ENCODE measurements around the gene DEPDC5.
A peak's percentile ranks its signal among the peaks of the same experiment; 100 is the strongest.

DEPDC5 gene

DNA sequence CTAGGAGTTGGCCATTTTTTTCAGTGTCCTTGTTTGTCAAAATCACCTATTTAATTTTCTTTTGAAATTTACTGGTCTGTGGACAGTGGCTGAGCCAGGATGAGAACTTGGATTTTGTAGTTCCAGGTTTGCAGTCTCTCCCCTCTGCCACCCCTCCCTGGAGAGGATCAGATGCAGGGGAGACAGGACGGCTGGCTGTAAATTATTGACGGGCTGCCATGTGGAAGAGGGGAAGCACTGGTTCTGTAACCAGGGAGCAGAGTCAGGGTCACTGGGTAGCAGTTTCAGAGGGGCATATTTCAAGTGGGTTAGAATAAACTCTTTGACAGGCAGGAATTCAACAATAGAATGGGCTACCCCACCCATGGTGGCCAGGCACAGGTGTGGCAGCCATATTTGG lies 169.9 kb downstream of the DEPDC5 start:
- no peak overlapping the region for H3K4me3 Mint-ChIP-seq
- peaks cover 16% of the 10 kb centered on the region for H3K4me1 Mint-ChIP-seq
- peaks cover 3% of the 10 kb centered on the region for H3K9me3 Mint-ChIP-seq

DNA sequence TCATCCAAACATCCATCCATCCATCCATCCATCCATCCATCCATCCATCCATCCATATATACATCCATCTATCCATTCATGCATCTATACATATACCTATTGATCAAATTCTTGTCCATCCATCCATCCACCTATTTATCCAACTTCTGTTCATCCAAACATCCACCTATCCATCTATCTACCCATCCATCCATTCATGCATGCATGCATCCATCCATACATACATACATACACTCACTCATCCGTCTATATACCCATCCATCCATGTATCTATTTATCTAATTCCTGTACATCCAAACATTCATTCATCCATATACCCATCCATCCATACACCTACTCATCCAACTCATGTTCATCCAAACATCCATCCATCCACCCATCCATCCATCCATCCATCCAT lies 171.2 kb downstream of the DEPDC5 start:
- Mint-ChIP-seq H3K4me3 (no peak overlapping the region), H3K4me1 (peaks cover 16% of the 10 kb centered on the region), H3K36me3 (no peaks in the 10 kb centered on the region), H3K27me3 (peaks cover 21% of the 10 kb centered on the region), H3K27ac (no peak overlapping the region), H3K9me3 (peaks cover 3% of the 10 kb centered on the region)
- no peak for ATAC-seq

More for the DNA sequence above, 169.9 kb downstream of the DEPDC5 start:
- no peak overlapping the region for H3K27ac Mint-ChIP-seq
- H3K27me3 Mint-ChIP-seq: peaks cover 13% of the 10 kb centered on the region
- no peak for ATAC-seq
- H3K36me3 Mint-ChIP-seq: no peaks in the 10 kb centered on the region

DNA sequence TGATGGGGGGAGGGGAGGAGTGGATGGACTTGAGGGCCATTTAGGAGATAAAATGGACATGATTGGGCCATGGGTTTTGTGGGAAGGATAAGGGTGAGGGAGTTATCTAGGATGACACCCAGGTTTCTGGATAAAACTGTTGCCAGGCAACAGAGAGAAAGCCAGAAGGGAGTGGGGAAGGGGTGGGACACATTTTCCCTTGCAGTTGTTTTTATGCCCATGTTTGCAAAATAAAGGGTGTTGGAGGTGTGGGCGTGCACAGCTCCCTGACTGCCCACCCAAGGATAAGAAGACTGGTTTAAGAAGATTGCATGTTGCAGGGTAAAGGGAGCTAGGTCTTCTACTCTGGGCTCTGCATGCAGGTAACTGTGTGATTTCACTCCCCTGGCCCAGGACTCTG lies 172.2 kb downstream of the DEPDC5 start:
- peaks cover 3% of the 10 kb centered on the region for H3K9me3 Mint-ChIP-seq
- H3K4me3 Mint-ChIP-seq: no peak overlapping the region
- ATAC-seq: no peak
- no peak overlapping the region for H3K27ac Mint-ChIP-seq
- no peaks in the 10 kb centered on the region for H3K36me3 Mint-ChIP-seq
- H3K4me1 Mint-ChIP-seq: peaks cover 16% of the 10 kb centered on the region
- peaks cover 27% of the 10 kb centered on the region for H3K27me3 Mint-ChIP-seq

DNA sequence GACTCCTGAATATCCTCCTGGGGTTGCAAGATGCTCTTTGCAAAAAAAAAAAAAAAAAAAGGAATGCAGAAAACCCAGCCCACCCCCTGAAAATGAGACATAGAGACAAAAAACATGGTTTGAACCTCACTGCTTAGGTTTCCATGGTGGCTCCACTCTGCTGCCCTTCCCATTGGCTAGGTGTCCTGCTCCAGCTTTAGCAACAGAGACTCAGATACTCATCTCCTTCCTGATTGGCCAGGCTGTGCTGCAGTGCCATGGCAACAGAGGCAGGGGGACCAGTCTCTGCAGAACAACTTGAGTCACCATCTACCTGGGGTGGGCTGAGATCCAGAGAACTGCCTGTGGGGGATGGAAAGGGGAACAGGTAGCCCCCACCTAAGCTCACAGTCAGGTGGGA lies 173.2 kb downstream of the DEPDC5 start:
- peaks cover 37% of the 10 kb centered on the region for H3K27me3 Mint-ChIP-seq
- H3K27ac Mint-ChIP-seq: no peak overlapping the region
- peaks cover 16% of the 10 kb centered on the region for H3K4me1 Mint-ChIP-seq
- no peak for ATAC-seq
- no peak overlapping the region for H3K4me3 Mint-ChIP-seq
- peaks cover 3% of the 10 kb centered on the region for H3K9me3 Mint-ChIP-seq
- no peaks in the 10 kb centered on the region for H3K36me3 Mint-ChIP-seq

DNA sequence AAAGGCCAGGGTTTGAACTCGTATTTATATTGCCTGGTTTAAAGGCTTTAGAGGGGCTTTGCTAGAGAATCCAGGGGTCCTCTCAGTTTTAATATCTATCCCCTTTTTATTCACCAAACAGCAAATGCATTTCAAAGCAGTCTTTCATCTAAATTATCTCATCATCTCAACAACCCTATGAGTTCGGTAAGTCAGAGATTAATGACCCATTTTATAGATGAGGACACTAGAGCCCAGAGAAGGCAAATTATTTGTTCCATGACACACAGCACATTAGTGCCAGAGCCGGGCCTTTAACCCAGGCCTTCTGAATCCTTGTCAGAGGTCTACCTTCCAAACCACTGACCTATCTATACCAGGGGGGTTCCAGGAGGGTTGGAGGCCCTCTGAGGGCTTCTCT lies 173.7 kb downstream of the DEPDC5 start:
- Mint-ChIP-seq H3K4me3 (no peak overlapping the region), H3K9me3 (peaks cover 3% of the 10 kb centered on the region), H3K27ac (no peak overlapping the region), H3K36me3 (no peaks in the 10 kb centered on the region), H3K27me3 (peaks cover 39% of the 10 kb centered on the region), H3K4me1 (peaks cover 13% of the 10 kb centered on the region)
- ATAC-seq: no peak

DNA sequence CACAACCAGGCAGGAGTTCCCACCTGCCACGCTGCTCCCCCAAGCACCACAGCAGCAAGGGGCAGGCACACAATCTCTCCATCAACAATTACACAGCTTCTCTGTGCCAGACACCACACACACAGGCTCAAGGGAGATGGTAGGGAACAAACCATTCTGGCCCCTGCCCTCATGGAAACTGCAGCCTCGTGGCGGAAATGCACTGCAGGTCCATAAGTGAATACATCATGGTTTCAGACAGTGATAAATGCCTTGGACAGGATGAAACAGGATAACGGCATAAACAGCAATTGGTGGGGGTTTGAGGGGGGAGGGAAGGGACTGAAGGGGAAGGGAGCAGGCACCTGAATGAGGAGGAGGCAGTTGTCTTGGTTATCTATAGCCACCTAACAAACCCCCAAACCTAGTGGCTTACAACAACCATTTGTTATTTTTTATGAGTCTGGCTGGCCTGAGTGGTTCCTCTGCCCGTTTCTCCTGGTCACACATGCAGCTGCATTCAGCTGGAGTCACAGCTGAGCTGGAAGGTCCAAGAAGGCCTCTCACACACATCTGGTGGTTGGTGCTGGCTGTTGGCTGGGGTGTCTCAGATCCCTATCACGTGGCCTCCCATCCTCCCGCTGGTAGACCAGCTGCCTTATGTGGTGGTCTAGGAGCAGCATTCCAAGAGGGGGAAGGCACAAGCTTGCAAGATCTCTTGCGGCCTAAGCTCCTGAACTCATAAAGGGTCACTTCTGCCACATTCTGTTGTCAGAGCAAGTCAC lies 175.5 kb downstream of the DEPDC5 start:
- Mint-ChIP-seq H3K4me3 (no peak overlapping the region), H3K4me1 (no peaks in the 10 kb centered on the region), H3K27ac (no peak overlapping the region), H3K9me3 (peaks cover 3% of the 10 kb centered on the region), H3K27me3 (peaks cover 52% of the 10 kb centered on the region), H3K36me3 (no peaks in the 10 kb centered on the region)
- ATAC-seq: no peak

DNA sequence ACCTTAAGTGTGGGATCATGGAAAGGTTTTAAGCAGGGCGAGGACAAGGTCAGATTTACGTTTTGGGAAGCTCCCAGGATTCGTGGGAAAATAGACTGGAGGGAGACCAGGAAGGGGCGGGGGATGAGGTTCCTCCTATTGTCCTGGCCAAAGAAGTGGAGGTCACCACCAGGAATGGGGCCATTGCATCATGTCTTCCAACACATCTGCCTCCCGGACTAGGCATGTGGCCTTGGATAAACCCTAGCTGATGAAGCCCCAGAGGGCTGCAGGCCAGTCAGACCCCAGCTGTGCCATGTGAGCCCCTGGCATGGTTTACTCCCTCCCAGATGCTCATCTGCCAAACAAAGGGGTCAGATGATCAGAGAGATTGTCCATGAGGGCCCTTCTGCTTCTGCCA lies 179.0 kb downstream of the DEPDC5 start:
- no peak overlapping the region for H3K4me3 Mint-ChIP-seq
- ATAC-seq: no peak
- H3K27ac Mint-ChIP-seq: no peak overlapping the region
- H3K4me1 Mint-ChIP-seq: no peaks in the 10 kb centered on the region
- H3K36me3 Mint-ChIP-seq: no peaks in the 10 kb centered on the region
- H3K27me3 Mint-ChIP-seq: peaks cover 41% of the 10 kb centered on the region
- H3K9me3 Mint-ChIP-seq: no peaks in the 10 kb centered on the region

DNA sequence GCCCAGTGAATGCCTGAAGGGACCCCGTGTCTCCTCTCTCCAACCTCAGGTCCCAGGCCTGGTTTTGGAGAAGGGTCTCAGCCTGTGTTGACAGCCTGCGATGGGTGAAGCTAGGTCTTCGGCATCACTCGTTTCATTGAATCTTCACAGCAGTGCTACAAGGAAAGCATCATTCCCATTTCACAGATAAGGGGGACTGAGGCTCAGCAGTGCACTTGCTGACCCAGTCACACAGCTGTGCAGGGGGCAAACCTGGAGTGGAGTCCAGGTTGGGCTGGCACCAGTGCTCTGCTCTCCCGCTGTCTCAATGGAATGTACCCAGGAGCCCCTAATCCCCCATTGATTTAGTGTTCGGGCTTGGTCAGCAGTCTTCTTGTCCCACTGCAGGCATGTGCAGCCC lies 179.6 kb downstream of the DEPDC5 start:
- no peaks in the 10 kb centered on the region for H3K9me3 Mint-ChIP-seq
- no peaks in the 10 kb centered on the region for H3K4me1 Mint-ChIP-seq
- no peaks in the 10 kb centered on the region for H3K36me3 Mint-ChIP-seq
- H3K27ac Mint-ChIP-seq: no peak overlapping the region
- no peak for ATAC-seq
- no peak overlapping the region for H3K4me3 Mint-ChIP-seq
- peaks cover 41% of the 10 kb centered on the region for H3K27me3 Mint-ChIP-seq

DNA sequence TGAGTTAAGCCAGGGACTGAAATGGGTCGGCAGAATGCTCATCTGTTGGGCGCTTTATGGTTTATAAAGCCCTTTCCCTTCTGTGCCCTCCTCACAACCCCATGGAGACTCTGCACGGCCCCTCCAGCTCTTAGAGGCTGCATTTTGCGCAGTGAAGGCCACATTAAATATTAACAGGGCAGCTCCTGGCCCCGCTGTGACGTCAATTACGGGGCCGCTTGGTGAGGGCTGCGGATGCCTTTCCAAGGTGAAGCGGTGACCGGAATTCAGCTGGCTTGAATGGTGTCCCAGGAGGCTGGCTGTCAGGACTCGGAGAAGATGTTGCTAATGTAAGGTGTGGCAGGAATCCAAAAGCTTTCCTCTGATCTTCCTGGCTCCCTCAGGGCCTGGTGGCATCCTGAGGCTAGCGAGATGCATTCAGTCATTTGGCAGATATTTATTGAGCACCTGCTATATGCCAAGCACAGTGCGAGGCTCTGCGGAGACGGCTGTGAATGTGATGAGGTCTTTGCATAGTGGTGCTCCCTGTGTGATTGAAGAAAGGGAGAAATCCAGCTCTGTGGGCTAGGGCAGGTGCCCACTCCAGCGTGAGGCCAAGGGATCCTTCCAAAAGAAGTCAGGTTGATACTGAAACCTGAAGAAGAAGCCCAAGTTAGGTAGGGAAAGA lies 180.1 kb downstream of the DEPDC5 start:
- no peak for ATAC-seq

DNA sequence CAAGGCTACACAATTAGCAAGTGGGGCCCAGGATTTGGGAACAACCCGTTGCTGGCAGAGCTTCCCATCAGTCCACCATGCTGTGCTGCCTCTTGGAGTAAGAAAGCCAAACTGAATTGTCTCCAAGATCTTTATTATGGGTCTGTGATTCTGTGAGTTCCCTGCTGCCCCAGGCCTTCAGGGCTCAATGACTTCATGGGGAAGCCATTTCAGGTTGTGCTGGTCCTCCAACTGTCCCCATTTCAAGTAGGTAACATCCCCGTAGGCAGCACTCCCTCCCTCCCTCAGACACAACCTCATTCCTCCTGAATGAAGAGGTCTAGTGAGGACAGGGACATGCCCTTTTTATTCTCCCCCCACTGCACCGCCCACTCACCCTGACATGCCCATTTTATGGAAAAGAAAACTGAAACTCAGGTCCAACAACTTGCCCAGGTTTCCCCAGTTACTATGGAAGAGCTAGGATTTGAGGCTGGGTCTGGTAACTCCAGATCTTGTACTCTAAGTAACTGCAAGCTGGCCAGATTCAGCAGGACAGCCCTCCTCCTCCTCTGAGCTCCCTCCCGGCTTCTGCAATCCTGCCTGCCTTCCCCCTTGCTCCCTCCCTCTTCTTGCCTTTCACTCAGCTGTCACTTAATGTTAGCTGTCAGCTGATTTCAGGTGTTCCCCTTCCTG lies 182.3 kb downstream of the DEPDC5 start:
- no peak for ATAC-seq
- H3K9me3 Mint-ChIP-seq: no peaks in the 10 kb centered on the region
- H3K36me3 Mint-ChIP-seq: no peaks in the 10 kb centered on the region
- H3K27me3 Mint-ChIP-seq: peaks cover 24% of the 10 kb centered on the region
- H3K27ac Mint-ChIP-seq: no peak overlapping the region
- no peak overlapping the region for H3K4me3 Mint-ChIP-seq
- no peaks in the 10 kb centered on the region for H3K4me1 Mint-ChIP-seq

More for the DNA sequence above, 180.1 kb downstream of the DEPDC5 start:
- Mint-ChIP-seq H3K4me3 (no peak overlapping the region), H3K27me3 (peaks cover 37% of the 10 kb centered on the region), H3K36me3 (no peaks in the 10 kb centered on the region), H3K9me3 (no peaks in the 10 kb centered on the region), H3K27ac (no peak overlapping the region), H3K4me1 (no peaks in the 10 kb centered on the region)

DNA sequence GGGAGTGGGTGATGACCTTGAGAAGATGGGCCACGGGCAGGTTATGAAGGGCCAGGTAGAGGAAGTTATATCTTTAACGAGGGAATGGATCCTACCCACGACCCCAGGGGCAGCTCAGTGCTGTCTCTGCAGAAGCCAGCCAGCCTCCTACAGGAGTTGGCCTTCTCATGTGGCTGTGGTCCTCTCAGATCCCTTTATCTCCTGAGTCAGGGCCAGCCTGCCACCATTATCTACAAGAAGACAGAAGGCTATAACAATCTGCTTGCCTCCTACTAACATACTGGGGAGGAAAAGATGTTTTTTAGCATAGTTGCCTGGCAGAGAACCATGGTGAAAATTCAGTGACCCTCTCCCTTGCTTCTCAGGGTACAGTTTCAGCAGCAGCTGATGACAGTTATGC lies 183.5 kb downstream of the DEPDC5 start:
- Mint-ChIP-seq H3K4me1 (no peaks in the 10 kb centered on the region), H3K36me3 (no peaks in the 10 kb centered on the region), H3K27ac (no peak overlapping the region), H3K27me3 (peaks cover 13% of the 10 kb centered on the region), H3K4me3 (no peak overlapping the region), H3K9me3 (no peaks in the 10 kb centered on the region)
- no peak for ATAC-seq

DNA sequence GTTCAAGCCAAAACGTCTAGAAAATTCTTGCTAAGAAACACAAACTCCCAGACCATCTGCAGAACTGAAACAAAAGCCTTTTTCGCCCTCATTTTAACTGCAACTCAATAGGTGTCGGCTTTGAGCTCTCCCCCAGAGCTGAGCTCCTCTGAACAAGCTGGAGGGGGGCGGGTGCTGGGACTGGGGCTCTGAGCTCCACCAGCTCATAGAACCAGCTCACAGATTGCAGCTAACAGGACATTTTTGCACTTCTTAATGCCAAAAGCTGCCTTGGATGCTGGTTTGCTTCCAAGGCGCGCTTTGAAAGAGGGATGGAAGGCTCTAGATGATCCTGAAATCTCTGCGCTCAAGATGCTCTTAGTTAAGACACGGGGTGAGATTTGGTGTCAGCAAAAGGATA lies 184.5 kb downstream of the DEPDC5 start:
- H3K9me3 Mint-ChIP-seq: no peaks in the 10 kb centered on the region
- ATAC-seq: no peak
- peaks cover 7% of the 10 kb centered on the region for H3K27me3 Mint-ChIP-seq
- no peak overlapping the region for H3K27ac Mint-ChIP-seq
- no peaks in the 10 kb centered on the region for H3K36me3 Mint-ChIP-seq
- H3K4me3 Mint-ChIP-seq: no peak overlapping the region
- peaks cover 4% of the 10 kb centered on the region for H3K4me1 Mint-ChIP-seq

DNA sequence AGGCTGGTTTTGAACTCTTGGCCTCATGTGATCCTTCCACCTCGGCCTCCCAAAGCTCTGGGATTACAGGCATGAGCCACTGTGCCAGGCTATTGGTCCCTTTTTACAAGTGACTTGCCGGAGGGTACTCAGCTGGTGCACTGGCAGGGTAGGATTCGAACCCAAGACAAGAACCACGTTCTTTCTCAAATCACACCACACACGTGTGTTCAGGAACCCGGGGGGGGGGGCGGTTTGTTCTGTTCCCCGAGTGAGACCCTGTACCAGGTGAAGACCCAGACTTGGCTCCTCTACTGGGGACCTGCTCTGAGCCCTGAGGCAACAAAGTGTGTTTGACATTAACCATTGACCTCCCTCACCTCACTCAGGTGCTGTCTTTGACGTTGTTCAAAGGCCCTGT lies 186.7 kb downstream of the DEPDC5 start:
- Mint-ChIP-seq H3K9me3 (no peaks in the 10 kb centered on the region), H3K27me3 (no peaks in the 10 kb centered on the region), H3K4me1 (peaks cover 6% of the 10 kb centered on the region), H3K4me3 (no peak overlapping the region), H3K36me3 (no peaks in the 10 kb centered on the region), H3K27ac (no peak overlapping the region)
- ATAC-seq: no peak

DNA sequence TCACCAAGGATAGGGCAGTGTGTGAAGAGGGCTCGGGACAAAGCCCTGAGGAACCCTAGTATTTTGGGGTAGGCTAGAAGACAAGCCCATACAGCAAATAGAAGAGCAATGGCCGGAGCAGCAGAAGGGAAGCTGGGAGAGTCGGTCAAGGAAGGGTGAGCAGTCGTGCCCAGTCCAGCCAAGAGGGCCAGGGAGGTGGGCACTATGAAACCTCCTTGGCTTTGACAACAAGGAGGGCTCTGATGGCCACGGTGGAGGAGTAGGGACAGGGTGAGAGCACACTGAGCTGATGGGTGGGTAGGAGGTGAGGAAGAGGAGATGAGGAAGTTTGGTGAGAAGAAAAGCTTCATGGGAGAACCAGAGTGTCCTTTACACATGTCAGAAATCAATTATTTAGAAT lies 188.3 kb downstream of the DEPDC5 start:
- Mint-ChIP-seq H3K27ac (no peak overlapping the region), H3K27me3 (no peaks in the 10 kb centered on the region), H3K9me3 (no peaks in the 10 kb centered on the region), H3K4me1 (peaks cover 8% of the 10 kb centered on the region), H3K4me3 (no peak overlapping the region), H3K36me3 (no peaks in the 10 kb centered on the region)
- ATAC-seq: no peak

DNA sequence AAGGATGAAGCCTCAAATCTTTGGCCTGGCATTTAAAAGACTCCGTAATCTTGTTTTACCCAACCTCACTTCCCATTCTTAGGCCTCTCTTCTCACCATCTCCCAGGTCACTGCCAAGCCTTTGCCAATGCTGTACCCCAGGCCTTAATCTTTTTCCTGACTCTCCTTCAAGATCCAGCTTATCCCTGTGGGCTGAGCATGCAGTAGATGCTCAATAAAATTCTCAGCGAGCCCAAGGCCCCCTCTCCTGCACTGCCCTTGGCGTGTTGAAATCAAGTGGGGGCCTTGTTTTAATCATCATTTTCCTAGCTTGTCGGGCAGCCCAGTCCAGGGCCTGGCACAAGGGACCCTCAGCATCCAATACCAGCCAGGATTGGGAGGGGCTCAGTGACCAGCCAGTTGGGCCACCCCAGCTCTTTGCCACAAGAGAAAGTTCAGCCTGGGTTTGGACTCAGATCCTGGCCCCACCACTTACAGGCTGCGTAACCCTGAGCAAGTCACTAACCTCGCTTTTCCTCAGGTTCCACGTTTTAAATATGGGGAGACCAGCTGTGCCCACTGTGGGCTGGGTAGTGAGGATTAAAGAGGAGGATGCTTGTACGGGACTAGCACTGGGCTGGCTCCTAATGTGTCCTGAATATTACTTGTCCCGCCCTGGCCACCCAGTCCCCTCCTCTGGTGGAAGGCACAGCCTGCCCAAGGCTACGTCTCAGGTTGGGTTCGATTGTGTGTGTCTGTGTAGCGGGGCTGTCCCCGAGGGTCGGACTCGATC lies 189.6 kb downstream of the DEPDC5 start:
- no peak for ATAC-seq
- H3K27ac Mint-ChIP-seq: peak overlapping the region; percentile 90
- peaks cover 14% of the 10 kb centered on the region for H3K4me1 Mint-ChIP-seq
- H3K9me3 Mint-ChIP-seq: no peaks in the 10 kb centered on the region
- no peaks in the 10 kb centered on the region for H3K27me3 Mint-ChIP-seq
- peak overlapping the region; percentile 93 for H3K4me3 Mint-ChIP-seq
- no peaks in the 10 kb centered on the region for H3K36me3 Mint-ChIP-seq
